GM08714 (cell line): Measurements from ENCODE around the gene MMP14.

Experiments
- H3K4me3 ChIP-seq: fragments of 200-500 bp; sonication (Bioruptor generic); 2 replicates; pipeline ENCODE4 v1.5.1; 2014; ENCODE audit warnings: mild to moderate bottlenecking, low read length, inconsistent platforms
- ZNF274 ChIP-seq: IDR thresholded peaks from 2 replicates; pipeline ENCODE4 v1.6.1; 2012; ENCODE audit warnings: mild to moderate bottlenecking, low read depth, low read length

Gene MMP14

GRCh38 chr14:22872833-22873520 lies 36.6 kb downstream of the MMP14 start:
- no peak for TF ChIP-seq ZNF274
- peak overlapping the region; percentile 87 for H3K4me3 ChIP-seq

DNA sequence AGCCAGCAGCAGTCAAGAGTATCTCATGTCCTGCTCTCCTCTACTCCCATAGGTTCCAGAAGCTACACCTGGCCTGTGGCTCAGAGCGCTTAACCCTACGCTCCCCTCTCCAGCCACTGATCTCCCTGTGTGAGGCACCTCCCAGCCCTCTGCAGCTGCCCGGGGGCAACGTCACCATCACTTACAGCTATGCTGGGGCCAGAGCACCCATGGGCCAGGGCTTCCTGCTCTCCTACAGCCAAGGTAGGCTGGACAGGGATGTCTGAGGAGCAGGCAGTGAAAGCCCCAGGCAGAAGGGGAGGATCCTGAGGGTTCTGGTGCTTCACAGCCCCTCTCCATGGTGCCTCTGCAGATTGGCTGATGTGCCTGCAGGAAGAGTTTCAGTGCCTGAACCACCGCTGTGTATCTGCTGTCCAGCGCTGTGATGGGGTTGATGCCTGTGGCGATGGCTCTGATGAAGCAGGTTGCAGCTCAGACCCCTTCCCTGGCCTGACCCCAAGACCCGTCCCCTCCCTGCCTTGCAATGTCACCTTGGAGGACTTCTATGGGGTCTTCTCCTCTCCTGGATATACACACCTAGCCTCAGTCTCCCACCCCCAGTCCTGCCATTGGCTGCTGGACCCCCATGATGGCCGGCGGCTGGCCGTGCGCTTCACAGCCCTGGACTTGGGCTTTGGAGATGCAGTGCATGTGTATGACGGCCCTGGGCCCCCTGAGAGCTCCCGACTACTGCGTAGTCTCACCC lies 38.8 kb downstream of the MMP14 start:
- no peak for TF ChIP-seq ZNF274
- H3K4me3 ChIP-seq: no peak overlapping the region

DNA sequence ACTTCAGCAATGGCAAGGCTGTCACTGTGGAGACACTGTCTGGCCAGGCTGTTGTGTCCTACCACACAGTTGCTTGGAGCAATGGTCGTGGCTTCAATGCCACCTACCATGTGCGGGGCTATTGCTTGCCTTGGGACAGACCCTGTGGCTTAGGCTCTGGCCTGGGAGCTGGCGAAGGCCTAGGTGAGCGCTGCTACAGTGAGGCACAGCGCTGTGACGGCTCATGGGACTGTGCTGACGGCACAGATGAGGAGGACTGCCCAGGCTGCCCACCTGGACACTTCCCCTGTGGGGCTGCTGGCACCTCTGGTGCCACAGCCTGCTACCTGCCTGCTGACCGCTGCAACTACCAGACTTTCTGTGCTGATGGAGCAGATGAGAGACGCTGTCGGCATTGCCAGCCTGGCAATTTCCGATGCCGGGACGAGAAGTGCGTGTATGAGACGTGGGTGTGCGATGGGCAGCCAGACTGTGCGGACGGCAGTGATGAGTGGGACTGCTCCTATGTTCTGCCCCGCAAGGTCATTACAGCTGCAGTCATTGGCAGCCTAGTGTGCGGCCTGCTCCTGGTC lies 39.4 kb downstream of the MMP14 start:
- no peak overlapping the region for H3K4me3 ChIP-seq
- TF ChIP-seq ZNF274: no peak

GRCh38 chr14:22877000-22877501 lies 40.7 kb downstream of the MMP14 start:
- H3K4me3 ChIP-seq: no peak overlapping the region
- TF ChIP-seq ZNF274: no peak

- no peak for TF ChIP-seq ZNF274
- no peak overlapping the region for H3K4me3 ChIP-seq
Measured at GRCh38 chr14:22878271-22879246, 42.2 kb downstream of the MMP14 start.

- TF ChIP-seq ZNF274: no peak
- no peak overlapping the region for H3K4me3 ChIP-seq
Measured at GRCh38 chr14:22882064-22882463, 45.7 kb downstream of the MMP14 start.

DNA sequence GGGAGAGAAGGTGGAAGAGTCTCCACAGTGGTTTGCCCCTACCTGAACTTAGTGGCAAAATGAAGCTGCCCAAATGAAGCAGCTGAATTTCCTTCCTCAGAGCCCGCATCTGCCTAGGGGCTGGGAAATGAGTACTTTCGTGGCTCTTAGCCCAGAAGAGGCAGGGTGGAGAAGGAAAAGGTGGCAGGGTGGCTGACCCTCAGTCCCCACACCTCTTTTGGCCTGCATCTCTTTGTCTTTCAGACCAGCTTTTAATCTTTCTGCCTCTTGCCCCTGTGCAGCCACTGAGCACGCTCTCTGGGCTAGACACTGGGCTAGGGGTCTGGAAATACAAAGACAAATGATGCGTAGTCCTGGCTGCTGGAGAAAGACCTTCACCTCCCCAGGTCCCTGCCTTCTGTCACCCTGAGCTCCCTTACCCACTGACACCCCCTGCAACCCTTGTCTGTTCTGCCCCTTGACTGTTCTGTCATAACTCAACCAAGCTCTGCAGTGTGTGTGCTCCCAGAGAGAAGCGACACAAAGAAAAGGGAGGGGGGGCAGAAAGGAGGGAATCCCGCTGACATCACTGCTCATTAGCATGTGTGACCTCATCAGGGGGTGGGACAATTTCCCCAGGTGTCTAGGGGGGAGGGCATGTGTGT lies 46.3 kb downstream of the MMP14 start:
- H3K4me3 ChIP-seq: no peak overlapping the region
- no peak for TF ChIP-seq ZNF274

GRCh38 chr14:22883173-22883976 lies 47.0 kb downstream of the MMP14 start, which contains the start of gene REM2:
Gene REM2, plus strand, starts transcription at chr14:22883222. Its CDS starts 66 bp downstream, at chr14:22883288.
- TF ChIP-seq ZNF274: no peak
- H3K4me3 ChIP-seq: no peak within 1 kb of the TSS

DNA sequence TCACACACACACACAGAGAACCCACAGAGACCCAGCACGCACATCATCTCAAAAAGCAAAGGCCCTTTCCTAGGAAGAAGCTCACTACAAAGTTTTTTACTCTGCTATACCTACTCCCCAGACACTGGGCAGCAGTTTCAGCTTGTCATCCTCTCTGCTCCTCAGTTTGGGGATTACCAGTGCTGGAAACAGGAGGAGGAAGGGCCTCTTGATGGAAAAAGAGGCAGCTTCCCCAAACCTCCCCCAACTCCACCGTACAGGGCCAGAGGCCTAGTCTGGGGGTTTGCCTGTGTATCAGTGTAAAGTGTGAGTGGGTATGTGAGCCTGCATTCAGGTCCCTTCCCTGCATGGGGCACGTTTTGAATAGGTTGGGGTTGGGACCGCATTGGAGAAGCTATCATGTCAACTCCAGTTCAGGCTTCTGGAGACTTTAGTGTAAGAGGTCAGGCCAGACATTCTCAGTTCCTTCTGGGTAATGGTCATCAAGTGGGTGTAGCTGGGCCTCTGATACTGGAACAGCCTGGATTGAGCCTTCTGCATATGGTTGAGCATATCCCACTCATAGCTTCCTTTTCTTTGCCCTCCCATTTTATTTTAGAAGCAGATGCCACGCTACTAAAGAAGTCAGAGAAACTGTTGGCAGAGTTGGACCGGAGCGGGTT lies 47.8 kb downstream of the MMP14 start:
- no peak overlapping the region for H3K4me3 ChIP-seq
- no peak for TF ChIP-seq ZNF274

DNA sequence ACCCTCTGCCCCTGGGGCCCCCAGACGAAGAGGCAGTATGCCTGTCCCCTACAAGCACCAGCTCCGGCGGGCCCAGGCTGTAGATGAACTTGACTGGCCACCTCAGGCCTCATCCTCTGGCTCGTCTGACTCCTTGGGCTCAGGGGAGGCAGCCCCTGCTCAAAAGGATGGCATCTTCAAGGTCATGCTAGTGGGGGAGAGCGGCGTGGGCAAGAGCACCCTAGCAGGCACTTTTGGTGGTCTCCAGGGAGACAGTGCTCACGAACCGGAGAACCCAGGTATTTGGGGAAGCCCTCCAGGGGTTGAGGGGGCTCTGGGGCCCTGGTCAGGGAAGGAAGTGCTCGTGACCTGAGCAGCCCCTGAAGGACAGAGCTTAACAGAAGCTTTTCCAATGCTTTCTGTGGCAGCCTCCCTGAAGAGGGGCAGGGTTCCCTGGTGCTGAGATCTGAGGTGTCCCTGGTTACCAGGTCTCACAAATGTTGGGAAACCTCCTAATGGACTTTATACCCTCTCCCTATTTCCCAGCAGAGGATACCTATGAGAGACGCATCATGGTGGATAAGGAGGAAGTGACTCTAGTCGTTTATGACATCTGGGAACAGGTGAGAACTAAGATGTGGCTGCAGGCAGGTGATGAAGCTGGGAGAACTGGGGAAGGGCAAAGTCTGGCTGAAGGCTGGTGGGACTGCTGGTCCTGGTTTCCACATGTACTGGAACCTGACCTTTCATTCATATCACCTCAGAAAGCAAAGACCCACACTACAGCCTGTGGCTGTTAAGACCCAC lies 48.5 kb downstream of the MMP14 start:
- TF ChIP-seq ZNF274: no peak
- H3K4me3 ChIP-seq: no peak overlapping the region

- peak overlapping the region; percentile 3; the same call in 1 of the 2 replicates for H3K4me3 ChIP-seq
- no peak for TF ChIP-seq ZNF274
Measured at GRCh38 chr14:22885975-22886374, 49.6 kb downstream of the MMP14 start.
